GM18951 (cell line): ENCODE measurements around the gene MYDGF.

Experiments used
- POLR2A ChIP-seq: IDR thresholded peaks from 4 replicates; pipeline ENCODE4 v1.6.1; 2011; ENCODE audit warnings: mild to moderate bottlenecking; ENCODE audit not compliant: insufficient read length, insufficient read depth; ENCODE audit errors: extremely low read depth
- in situ Hi-C: fragments of 300-500 bp; cut with MboI; formaldehyde crosslinking; loops from one replicate; pipeline ENCODE4 v1.12.0; 2022; ENCODE audit warnings: low sequenced_read_pairs, mixed read lengths, inconsistent platforms; ENCODE audit not compliant: unreplicated experiment

Gene MYDGF

DNA sequence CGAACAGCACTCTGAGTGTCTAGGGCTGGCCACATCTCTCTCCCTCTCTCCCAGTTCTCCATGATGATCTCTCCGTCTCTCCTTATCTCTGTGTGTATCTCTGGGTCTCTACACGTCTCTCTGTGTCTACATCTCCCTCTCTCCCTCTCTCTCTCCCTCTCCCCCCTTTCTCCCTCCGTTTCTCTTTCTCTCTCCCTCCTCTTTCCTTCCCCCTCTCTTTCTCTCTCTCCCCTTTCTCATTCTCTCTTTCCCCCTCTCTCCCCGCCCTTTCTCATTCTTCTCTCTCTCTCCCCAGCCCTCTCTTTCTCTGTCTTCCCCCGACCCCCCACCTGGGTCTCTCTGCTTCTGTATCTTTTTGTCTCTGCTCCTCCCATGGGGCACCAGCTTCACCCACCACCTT is 52.1 kb downstream of the MYDGF start:
- in situ Hi-C loops = no loop called here
- TF ChIP-seq POLR2A = no peak

DNA sequence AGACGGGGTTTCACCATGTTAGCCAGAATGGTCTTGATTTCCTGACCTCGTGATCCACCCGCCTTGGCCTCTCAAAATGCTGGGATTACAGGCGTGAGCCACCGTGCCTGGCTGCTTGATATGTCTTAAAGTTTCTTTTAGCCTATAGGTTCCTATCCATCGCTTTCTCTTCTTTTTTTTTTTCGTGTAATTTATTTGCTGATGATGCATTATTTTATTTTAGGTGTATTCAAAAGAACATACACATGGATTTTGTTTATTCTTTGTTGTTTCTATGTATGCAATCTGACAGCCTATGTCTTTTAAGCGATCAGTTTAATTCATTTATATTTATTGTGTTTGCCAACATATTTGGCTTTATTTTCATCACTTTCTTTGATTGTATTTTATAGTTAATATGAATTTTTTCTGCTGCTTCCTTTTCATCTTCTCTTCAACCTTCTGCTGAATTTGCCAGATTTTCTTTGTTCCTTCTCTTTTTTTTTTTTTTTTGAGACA is 56.8 kb downstream of the MYDGF start:
- TF ChIP-seq POLR2A = no peak
- in situ Hi-C loops = no loop called here

DNA sequence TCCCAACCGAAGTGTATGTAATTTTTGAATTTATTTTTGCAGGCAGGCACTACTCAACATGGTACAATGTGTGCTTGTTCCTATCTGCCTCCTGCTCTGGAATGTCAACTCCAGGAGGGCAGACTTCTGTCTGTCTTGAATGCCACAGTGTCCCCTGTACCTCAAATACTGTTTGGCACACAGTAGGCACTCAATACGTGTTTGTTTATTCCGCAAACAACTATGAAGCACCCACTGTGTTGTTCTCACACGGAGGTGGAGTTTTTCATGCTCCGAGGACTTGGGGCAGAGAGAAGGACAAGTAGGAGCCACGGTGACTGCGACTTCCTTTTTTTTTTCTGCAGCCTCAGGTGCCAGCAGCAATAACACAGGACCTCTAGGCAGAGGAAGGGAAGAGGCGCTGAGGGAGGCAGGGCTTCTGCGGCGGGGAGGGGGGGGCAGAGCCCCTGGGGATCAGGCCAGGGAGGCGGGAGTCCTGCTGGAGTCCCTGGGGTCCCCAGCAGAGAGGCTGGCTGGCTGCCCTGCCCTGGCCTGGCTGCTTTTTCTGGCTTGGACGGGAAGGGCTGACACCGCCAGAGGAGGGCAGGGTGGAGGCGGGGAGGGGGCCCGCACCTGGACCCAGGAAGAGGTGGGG is 60.1 kb downstream of the MYDGF start:
- in situ Hi-C loops = no loop called here
- no peak for TF ChIP-seq POLR2A
